BE2C (cell line): ENCODE data around the gene SH3GLB1.
"Not testable (repeated sequence)": the region's sequence is repeated elsewhere in the genome, so short reads cannot be mapped to it uniquely, and the experiment has no call there.

ENCODE experiments used
- DNase-seq: peaks from one replicate; pipeline ENCODE4 v3.0.0-alpha.2; 2020
- H3K27me3 ChIP-seq: fragments of 250-450 bp; sonication (Bioruptor Pico); 2 replicates; pipeline ENCODE4 v1.5.1; 2020; ENCODE audit warnings: mild to moderate bottlenecking
- H3K36me3 ChIP-seq: fragments of 250-450 bp; sonication (Bioruptor Pico); 2 replicates; pipeline ENCODE4 v1.5.1; 2020; ENCODE audit warnings: mild to moderate bottlenecking
- H3K4me1 ChIP-seq: fragments of 250-450 bp; sonication (Bioruptor Pico); 2 replicates; pipeline ENCODE4 v1.5.1; 2020
- H3K4me3 ChIP-seq: 2 replicates; pipeline ENCODE4 v1.5.1; 2011; ENCODE audit warnings: low read depth, low read length
- H3K9me3 ChIP-seq: fragments of 250-450 bp; sonication (Bioruptor Pico); 2 replicates; pipeline ENCODE4 v1.5.1; 2020
- CTCF ChIP-seq: IDR thresholded peaks from 2 replicates; pipeline ENCODE4 v1.5.1; 2012; ENCODE audit warnings: mild to moderate bottlenecking, low read depth, low read length

The SH3GLB1 gene

GRCh38 chr1:86699186-86699585, 5.2 kb upstream of the SH3GLB1 start:
- Histone ChIP-seq H3K27me3 (no peaks in the 10 kb centered on the region), H3K36me3 (no peaks in the 10 kb centered on the region), H3K4me3 (no peak overlapping the region), H3K4me1 (no peaks in the 10 kb centered on the region), H3K9me3 (no peaks in the 10 kb centered on the region)
- TF ChIP-seq CTCF: no peak
- no peak for DNase-seq

- no peaks in the 10 kb centered on the region for H3K27me3 ChIP-seq
- no peaks in the 10 kb centered on the region for H3K4me1 ChIP-seq
- no peak overlapping the region for H3K4me3 ChIP-seq
- no peak for TF ChIP-seq CTCF
- DNase-seq: no peak
- H3K9me3 ChIP-seq: no peaks in the 10 kb centered on the region
- no peaks in the 10 kb centered on the region for H3K36me3 ChIP-seq
These were observed 2.6 kb upstream of the SH3GLB1 start for GRCh38 chr1:86701731-86702130.

GRCh38 chr1:86702954-86703494, 1.4 kb upstream of the SH3GLB1 start:
- H3K4me1 ChIP-seq, DNase-seq, H3K9me3 ChIP-seq, H3K27me3 ChIP-seq, H3K4me3 ChIP-seq, H3K36me3 ChIP-seq: not testable (repeated sequence)

GRCh38 chr1:86703696-86704457, 499 bp upstream of the SH3GLB1 start:
- peak overlapping the region; percentile 78 for H3K4me3 ChIP-seq
- no peaks in the 10 kb centered on the region for H3K27me3 ChIP-seq
- TF ChIP-seq CTCF: no peak
- H3K9me3 ChIP-seq: no peaks in the 10 kb centered on the region
- H3K4me1 ChIP-seq: no peaks in the 10 kb centered on the region
- H3K36me3 ChIP-seq: no peaks in the 10 kb centered on the region
- DNase-seq: no peak

GRCh38 chr1:86704972-86705664, 742 bp downstream of the SH3GLB1 start:
- TF ChIP-seq CTCF: no peak
- H3K36me3 ChIP-seq: no peaks in the 10 kb centered on the region
- H3K4me1 ChIP-seq: no peaks in the 10 kb centered on the region
- no peaks in the 10 kb centered on the region for H3K9me3 ChIP-seq
- peak; percentile 33 for DNase-seq
- H3K4me3 ChIP-seq: peak overlapping the region; percentile 78
- no peaks in the 10 kb centered on the region for H3K27me3 ChIP-seq

- TF ChIP-seq CTCF: no peak
- Histone ChIP-seq H3K36me3 (no peaks in the 10 kb centered on the region), H3K4me1 (no peaks in the 10 kb centered on the region), H3K9me3 (no peaks in the 10 kb centered on the region), H3K27me3 (no peaks in the 10 kb centered on the region), H3K4me3 (peak overlapping the region; percentile 78)
- DNase-seq: no peak
These were observed 1.2 kb downstream of the SH3GLB1 start for GRCh38 chr1:86705665-86705985.
